Neural progenitor cell (in vitro differentiated cells): ENCODE measurements around the gene LYPLA2.

Experiments
- EZH2 ChIP-seq: fragments of 200-600 bp; sonication (generic); IDR thresholded peaks from 2 replicates; pipeline ENCODE4 v1.6.1; 2017; ENCODE audit warnings: antibody characterized with exemption, mild to moderate bottlenecking, moderate library complexity
- TF ChIP-seq, protein P1 (sequence below): fragments of 200-600 bp; sonication (generic); IDR thresholded peaks from 2 replicates; pipeline ENCODE4 v1.5.1; 2017; ENCODE audit warnings: antibody characterized with exemption, mild to moderate bottlenecking

DNA sequence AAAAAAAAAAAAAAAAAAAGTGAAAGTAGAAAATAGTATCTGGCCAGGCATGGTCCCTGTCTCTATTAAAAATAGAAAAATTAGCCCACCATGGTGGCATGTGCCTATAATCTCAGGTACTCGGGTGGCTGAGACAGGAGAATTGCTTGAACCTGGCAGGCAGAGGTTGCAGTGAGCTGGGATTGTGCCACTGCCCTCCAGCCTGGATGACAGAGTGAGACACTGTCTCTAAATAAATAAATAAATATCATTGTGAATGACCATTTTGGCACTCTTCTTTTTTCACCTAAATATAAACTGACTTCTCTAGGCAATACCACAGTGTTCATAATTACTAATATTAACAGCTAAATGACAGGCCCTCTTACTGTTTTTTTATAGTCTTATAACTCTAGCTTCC, 33.1 kb upstream of the LYPLA2 start:
- TF ChIP-seq, protein P1, sequence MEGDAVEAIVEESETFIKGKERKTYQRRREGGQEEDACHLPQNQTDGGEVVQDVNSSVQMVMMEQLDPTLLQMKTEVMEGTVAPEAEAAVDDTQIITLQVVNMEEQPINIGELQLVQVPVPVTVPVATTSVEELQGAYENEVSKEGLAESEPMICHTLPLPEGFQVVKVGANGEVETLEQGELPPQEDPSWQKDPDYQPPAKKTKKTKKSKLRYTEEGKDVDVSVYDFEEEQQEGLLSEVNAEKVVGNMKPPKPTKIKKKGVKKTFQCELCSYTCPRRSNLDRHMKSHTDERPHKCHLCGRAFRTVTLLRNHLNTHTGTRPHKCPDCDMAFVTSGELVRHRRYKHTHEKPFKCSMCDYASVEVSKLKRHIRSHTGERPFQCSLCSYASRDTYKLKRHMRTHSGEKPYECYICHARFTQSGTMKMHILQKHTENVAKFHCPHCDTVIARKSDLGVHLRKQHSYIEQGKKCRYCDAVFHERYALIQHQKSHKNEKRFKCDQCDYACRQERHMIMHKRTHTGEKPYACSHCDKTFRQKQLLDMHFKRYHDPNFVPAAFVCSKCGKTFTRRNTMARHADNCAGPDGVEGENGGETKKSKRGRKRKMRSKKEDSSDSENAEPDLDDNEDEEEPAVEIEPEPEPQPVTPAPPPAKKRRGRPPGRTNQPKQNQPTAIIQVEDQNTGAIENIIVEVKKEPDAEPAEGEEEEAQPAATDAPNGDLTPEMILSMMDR, result no peak
- no peak for TF ChIP-seq EZH2
